OCI-LY7 (cell line): ENCODE data around the gene TDRD10.

Experiments
- CTCF ChIP-seq: fragments of 200-600 bp; sonication (generic); conservative IDR thresholded peaks from 2 replicates; pipeline ENCODE4 v1.5.1; 2014; ENCODE audit warnings: mild to moderate bottlenecking, antibody characterized with exemption, low read length, moderate library complexity, mixed read lengths
- EZH2phosphoT487 ChIP-seq: fragments of 200-600 bp; sonication (generic); IDR thresholded peaks from 2 replicates; pipeline ENCODE4 v1.6.1; 2018; ENCODE audit warnings: low read depth, borderline replicate concordance, mild to moderate bottlenecking, mixed run types, antibody characterized with exemption, low read length, moderate library complexity, mixed read lengths

GRCh38 chr1:154590756-154591155 lies 88.7 kb downstream of the TDRD10 start:
- TF ChIP-seq CTCF (no peak), EZH2phosphoT487 (no peak)
